T-helper 1 cell treated with Interleukin-12 subunit alpha and Interleukin-12 subunit beta and Interleukin-4 antibody, amounts not matched to agents 30 ng/mL and 1 ng/mL, for 36 hours (primary cell): Measurements from ENCODE around the gene BTK. TPM values are rescaled to one million over a fixed set of nuclear protein-coding genes. Genes with fewer than 3 reads are reported as not detected.

Experiments
- intact Hi-C: fragments of 100-400 bp; cut with micrococcal nuclease; formaldehyde crosslinking; loops from one replicate; pipeline ENCODE4 v1.15.1; 2024
- total RNA-seq: library from RNA; stranded (reverse); gene quantifications from 2 replicates; pipeline ENCODE4 v1.2.3, GENCODE V29; 2022

BTK gene
- total RNA-seq = not detected in 2 replicates

DNA sequence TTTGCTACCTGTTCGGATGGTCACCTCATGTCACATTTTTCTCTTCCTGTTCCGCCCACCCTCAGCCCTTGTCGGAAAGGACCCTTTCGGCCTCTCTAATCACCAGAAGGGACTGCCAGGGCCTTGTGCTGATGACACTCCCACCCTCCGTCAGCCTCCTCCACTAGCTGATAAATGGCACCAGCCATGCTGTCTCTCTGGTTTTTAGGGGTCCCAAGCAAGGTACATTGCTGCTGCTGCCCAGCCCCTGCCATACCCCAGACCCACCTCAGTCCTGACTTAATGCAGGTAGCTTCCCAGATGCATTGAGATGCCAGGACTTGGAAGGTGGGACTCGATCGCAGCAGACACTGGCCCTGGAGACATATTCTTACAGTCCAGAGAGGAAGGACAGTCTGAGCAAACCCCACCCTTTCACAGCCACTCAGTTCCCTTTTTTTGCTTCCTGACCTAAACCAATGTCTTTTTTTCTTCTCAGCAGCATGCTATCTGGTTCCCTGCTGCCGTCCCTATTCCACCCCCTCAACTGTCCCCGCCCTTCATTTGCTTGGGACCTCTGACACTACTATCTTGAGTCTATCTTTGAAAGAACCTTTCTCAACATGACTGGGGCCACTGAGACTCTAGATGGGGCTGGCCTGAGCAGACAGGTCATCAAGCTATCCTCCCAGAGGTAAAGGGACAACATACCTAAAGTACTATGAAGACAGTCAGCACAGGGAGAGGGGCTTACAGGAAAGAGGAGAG, at the start of gene BTK:
TSS of gene BTK (minus strand) at position 397 of the 747 bp plus-strand sequence. CDS start 10,907 bp downstream, outside the sequence.
- intact Hi-C loops = no loop called here

DNA sequence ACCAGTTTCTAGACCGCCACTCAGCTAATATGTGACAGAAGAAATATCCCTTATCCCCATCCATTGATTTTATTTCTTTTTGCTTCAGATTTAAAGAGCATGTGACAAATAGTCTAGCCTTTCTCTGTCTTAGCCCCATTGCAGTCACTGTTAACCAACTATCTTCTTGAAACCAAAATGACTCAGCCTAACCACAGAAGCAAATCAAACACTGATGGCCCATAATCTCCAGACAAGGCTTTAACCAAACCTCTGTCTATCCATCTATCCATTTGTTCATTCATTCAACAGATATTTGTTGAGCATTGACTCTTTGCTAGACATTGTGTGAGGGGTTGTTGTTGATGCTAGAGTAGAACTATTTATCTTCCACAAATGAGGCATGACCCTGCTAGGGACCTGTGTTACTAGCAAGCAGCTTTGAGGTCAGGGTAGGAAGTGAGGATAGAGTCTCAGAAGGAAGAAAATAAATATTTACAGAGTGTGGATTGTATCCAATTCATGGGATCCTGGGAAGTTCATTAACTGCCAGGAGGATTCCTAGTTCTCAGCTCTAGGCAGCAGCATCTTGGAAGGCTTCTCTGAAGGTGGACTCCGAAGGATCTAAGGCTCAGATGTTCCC, 44.6 kb upstream of the BTK start:
- intact Hi-C loops = loop anchor here (1.0 kb wide), 1 partner anchor 22 kb away; the partner anchor contains the start of gene HNRNPH2

DNA sequence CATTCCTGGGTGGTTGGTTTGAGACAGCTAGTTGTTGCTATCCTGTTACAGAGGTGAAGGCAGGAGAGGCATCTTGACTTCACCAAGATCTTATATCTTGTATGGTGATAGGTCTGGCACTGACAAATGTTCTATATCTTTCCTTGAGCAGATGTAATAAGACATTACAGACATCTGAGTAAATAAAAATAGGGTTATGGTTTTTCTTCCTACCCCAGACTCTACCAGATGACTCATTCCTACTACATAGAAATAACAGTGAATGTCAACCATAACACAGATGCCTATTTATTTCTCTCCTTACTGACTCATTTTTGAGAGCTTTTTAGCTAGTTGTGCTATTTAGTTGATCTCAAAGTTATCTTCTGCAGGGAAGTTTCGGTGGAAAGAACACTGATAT, 43.9 kb upstream of the BTK start:
- intact Hi-C loops = loop anchor here (1.0 kb wide), 1 partner anchor 22 kb away; the partner anchor contains the start of gene HNRNPH2

DNA sequence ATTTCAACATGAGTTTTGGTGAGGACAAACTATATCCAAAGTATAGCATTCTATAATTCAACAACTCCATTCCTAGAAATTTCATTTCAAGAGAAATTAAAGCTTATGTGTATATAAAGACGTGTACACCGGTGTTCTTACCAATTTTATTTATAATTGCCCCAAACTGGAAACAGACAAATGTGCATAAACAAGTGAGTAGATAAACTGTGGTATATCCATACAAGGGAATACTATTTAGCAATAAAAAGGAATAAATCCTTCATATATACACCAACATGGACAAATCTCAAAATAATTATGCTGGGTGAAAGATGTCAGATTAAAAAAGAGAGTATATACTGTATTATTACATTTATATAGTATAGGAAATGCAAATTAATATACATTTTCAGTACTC, 42.0 kb upstream of the BTK start:
- intact Hi-C loops = no loop called here

DNA sequence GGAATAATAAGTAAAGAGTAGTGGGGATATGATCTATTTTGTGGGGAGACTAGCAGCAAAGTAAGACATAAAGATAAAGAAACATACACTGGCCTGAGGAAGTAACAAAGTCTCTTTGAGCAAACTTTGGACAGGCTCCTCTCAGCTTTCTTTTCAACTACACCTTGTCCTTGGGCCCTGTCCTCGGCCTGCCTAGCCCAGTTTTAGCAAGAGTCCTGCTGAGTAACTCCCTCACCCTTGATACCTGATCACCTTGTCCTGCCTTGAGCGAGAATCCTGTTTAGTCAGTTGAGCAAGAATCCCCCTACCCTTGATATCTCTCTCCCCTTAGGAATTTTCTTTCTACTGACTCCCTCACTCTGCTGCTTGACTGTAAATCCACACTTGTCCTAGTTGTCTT, 33.5 kb upstream of the BTK start:
- intact Hi-C loops = loop anchor here (5.0 to 10.0 kb wide), 3 partner anchors 178 to 1075 kb away; no protein-coding TSS in a partner anchor

DNA sequence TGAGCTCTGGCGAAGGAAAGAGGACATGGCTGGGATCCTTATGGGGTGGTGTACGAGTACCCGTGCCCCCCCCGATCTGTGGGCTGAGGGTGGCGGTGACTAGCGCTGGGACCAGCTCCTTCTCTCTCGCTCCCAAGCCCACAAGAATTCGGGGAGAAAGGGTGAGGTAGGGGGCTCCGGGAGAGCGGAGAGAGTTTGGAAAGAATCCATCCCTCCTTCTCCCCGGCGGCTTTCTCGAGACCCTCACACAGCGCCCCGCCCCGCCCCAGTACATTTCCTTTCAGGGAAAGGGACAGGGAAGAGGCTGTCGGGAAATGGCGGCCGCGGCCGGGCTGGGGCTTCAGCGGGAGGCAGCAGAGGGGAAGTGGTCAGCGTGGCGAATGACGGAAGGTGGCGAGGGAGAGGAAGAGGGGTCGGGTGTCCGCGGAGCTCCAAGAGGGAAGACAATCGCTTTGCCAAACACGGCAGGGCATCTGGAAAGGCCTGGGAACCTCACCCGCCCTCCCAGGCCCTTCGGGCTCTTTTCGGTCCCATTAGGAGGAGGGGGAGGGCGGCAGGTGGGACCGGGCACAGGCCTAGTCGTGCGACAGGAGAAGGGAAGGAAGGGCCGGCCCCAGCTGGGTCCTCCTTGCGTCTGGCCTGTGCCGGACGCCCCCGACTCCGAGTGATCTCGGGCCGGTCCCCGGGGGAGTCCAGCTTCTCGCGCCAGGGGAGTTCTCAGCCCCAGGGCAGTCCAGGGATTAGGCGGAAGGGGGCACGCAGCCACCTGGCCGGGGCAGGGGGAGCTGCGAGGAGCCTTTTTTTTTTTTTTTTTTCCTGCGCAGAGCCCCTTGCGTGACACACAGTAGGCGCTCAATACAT, 32.2 kb upstream of the BTK start:
- intact Hi-C loops = loop anchor here (1.0 to 10.0 kb wide), 4 partner anchors 10 to 1077 kb away; partner anchors contain the start of gene HNRNPH2

DNA sequence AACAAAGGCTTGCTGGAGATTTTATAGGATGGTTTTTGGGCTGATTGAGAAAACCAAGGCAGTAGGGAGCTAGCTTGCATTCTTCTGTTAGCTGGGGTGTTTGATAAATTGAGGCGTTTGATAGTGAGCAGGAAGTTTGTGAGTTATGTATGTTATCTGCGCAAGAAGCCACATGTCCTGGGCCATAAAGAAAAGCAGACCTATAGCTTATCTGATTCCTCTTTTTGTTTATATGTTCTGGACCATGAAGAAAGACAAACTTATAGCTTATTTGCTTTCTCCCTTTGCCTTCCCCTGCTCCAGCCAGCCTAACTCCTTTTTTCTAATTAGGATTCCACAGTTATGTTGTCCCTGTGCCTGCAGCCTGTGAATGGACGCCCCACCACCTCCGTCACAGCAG, 31.2 kb upstream of the BTK start:
- intact Hi-C loops = loop anchor here (1.0 to 10.0 kb wide), 4 partner anchors 9 to 1078 kb away; partner anchors contain the start of gene HNRNPH2

DNA sequence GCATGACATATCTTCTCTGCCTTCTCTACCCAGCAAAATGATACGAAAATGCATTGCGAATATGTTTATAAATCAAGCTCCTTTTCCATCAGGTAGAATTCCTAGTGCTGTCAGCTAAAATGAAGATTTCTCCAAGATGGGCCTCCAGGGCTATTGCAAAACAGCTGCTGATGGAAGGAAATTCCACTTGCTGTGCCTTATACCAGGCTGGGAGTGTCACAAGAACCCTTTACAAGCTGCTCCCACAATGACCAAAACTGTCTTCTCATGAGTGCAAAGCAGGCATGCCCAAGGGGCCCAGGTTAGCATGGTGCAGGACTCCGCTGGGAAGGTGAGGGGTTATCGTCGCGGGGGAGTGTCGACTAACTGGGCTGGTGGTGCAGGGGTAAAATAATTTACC, 30.7 kb upstream of the BTK start:
- intact Hi-C loops = loop anchor here (1.0 to 10.0 kb wide), 4 partner anchors 8 to 1078 kb away; partner anchors contain the start of gene HNRNPH2

DNA sequence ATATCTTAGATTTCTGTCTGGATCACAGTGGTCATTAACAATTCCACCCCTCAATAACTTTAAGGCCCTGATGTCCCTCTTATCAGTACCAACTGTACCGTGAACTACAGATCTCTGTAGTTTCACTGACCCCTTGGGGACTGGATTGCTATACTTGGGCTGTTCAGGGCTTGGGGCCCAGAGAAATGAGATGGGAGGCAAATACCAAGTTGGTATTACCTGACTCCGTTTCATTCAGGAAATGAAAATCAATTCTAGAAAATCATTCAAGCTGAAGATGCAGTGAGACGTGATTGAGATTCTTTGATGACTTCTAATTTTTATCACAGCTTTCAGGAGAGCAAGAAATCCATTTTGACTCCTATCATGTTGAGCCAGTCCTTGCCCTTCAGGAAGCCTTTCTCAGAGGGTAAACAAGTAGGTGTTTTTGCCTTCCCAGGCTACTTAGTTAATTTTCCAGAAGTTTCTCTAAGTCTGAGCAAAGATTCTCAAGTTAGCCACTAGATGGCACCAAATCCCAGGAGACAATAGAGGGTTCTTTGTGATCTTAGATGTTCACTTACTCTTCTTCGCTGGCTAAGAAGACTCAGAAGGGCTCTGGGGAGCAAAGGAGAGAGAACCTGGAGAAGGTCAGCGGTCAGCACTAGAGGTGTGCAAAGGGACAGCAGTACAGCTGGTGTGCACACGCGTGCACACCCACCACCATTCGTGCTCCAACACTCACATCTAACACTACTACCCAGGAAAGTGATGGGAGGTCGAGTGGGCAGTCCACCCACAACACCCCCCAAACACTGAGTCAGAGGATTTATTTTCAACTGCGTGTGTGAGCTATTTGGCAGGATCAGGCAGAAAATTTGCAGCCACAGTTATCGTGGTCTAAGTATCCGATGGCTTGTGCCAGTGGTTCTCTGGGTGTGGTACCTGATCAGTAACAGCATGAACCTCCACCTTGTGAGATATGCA, 29.5 kb upstream of the BTK start:
- intact Hi-C loops = loop anchor here (1.0 to 10.0 kb wide), 6 partner anchors 182 to 1079 kb away; no protein-coding TSS in a partner anchor

DNA sequence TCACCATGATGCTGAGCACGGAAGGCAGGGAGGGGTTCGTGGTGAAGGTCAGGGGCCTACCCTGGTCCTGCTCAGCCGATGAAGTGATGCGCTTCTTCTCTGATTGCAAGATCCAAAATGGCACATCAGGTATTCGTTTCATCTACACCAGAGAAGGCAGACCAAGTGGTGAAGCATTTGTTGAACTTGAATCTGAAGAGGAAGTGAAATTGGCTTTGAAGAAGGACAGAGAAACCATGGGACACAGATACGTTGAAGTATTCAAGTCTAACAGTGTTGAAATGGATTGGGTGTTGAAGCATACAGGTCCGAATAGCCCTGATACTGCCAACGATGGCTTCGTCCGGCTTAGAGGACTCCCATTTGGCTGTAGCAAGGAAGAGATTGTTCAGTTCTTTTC, 26.0 kb upstream of the BTK start:
- intact Hi-C loops = loop anchor here (10.0 kb wide), 1 partner anchor 1083 kb away; no protein-coding TSS in a partner anchor

DNA sequence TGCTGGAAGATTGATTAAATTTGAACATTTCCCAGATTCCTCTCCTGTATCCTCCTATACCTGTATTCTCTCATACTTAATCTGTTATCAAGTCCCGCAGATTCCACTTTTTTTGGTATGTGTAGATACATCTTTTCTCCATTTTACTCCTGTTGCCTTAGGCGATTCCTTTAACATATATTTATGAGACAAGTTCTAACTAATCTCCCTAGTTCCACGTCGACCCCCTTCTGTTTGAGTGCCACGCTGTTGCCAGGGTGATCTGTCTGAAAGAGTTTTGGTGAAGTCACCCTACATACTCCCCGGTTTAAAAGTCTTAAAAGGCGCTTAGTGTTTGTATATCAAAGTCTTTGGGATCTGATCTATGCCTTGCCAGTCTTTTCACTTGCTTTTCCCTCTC, 24.5 kb upstream of the BTK start:
- intact Hi-C loops = loop anchor here (10.0 kb wide), 1 partner anchor 1084 kb away; no protein-coding TSS in a partner anchor

DNA sequence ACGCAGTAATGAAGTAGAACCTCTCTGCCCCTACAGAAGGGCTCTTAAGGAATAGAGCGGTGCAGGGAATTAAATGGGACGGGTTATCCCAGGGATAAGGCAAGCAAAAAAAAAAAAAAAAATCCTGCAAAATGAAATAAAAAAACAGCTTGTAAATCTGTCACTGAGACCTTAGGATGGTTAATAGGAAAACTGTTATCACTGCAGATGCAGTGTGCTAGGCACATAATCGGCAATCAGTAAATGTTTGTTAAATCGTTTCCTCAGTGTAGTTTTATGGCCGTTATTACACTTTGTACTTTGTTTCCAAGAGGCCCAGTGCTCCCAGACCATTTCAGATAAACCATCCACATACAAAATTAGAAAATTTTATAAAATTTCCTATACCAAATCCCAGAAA, 23.1 kb upstream of the BTK start:
- intact Hi-C loops = loop anchor here (5.0 to 10.0 kb wide), 5 partner anchors 312 to 1806 kb away; partner anchors contain the start of genes BEX4, BEX5, CENPI and TRMT2B

DNA sequence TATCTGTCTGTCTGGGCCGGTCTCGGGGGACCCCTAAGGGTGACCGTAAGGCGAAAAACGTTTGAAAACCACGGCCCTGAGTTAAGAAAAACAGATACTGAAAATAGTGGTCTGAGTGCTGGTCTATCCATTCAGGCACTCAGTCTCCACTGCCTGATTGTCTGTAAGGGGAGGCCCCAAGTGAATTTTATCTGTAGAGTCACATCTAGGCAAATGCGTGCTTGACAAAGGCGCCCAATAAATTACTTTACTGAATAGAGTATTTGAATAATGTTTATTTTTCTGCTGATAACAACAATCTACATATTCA, 22.5 kb upstream of the BTK start:
- intact Hi-C loops = loop anchor here (1.0 to 10.0 kb wide), 12 partner anchors 9 to 1806 kb away; partner anchors contain the start of genes ARMCX5, BEX4, BEX5 and CENPI

DNA sequence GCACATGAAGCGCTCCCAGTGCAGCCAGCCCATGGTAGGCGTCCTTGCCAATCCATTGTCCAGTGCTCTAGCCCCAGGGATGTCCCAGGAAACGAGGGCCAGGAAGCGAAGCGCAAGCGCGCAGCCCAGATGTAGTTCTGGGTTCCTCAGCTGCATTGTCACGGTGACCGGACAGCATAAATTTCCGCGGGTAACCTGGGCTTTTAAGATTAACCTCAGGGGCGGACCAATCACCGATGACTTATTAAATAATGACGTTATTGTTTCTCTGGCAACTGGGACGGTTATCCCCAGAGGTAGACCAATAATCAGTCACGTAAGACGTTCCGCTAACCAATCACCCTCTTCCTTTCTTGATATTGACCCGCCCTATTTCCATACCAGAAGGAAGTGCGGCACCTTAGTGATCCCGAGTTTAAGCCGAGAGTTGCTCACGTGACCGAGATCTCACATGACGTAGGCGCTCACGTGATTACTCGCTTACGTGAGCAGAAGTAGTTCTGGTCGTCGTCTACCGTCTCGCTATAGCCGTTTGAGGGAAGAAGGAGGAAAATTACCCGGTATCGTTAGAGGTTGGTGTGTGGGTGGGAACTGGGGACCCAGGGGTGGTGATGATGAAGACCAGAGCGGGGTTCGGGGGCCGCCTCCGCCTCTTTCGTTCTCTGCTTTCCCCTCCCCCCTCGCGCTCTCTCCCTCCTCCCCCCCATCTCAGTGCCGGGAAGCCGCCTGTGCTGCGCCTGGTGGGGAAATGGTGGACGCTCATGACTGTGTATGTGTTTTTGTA, 21.9 kb upstream of the BTK start, which contains the start of the genes GLA and HNRNPH2:
TSS of gene GLA (minus strand) at position 178 of the 784 bp plus-strand sequence. CDS start at position 156, 22 bp downstream.
TSS of gene HNRNPH2 (plus strand) at position 475 of the 784 bp plus-strand sequence. CDS start 3,767 bp downstream, outside the sequence.
- intact Hi-C loops = loop anchor here (1.0 to 10.0 kb wide), 12 partner anchors 9 to 1807 kb away; partner anchors contain the start of genes ARMCX5, BEX4, BEX5 and CENPI

DNA sequence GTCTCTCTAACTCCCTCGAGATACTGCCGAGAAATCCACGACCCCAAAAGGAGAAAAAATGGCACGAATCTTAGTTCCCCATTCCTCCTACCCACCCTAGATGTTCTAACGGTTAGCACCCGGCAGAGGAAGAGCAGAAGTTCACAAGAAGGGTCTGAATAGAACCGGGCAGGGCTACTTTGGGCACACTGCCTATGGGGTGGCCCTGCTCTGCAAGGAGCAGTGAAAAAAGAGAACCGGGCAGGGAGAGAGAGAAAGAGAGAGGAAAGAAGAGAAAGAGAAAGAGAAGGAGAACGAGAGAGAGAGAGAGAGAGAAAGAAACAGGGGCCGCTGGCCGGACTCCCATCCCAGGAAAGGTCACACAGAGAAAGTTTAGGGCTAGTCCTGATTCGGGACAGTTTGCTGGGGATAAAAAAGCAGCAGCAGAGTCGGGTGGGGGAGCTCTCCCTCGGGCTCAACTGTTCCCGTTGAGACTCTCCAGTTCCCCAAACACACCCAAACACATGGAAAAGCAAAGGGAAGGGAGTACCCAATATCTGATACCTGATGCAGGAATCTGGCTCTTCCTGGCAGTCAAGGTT, 21.3 kb upstream of the BTK start:
- intact Hi-C loops = loop anchor here (5.0 to 10.0 kb wide), 5 partner anchors 310 to 1808 kb away; partner anchors contain the start of genes BEX4, BEX5, CENPI and TRMT2B

DNA sequence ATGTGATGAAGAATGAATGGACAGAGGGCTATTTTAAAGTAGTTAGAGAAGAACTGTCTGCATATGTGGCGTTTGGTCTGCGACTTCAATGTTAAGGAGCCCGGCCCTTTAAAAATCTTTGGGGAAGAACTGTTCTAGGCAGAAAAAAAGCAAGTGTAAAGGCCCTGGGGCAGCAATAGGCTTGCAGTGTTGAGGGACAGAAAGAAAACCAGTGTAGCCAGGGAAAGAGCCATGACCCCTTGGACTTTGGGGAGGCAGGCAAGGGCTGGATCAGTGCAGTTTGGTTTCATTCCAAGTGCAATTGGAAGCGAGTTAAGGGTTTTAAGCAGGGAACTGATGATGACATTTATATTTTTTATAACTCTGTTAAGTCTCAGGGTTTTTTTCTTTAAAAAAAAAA, 13.8 kb upstream of the BTK start:
- intact Hi-C loops = loop anchor here (10.0 kb wide), 2 partner anchors 475 to 1815 kb away; partner anchors contain the start of genes BEX4 and XKRX

DNA sequence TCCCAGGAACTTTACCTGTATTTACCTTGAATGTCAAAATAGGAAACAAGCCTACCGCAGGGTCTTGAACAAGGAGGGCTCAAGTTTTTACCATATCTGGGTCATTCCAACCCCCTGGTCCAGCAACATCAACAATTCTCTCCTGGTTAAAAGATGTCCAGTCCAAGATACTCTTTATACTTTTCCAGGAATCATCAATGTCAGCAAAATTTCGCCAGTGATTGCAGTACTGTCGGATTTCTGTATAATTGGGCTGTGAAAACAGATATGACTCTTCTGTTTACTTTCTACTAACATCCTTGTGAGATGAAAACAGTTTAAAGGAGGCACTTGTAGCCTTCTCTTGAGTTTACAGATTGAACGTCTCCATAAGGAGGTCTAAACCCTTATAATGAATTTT, 12.7 kb upstream of the BTK start:
- intact Hi-C loops = loop anchor here (10.0 kb wide), 1 partner anchor 474 kb away; the partner anchor contains the start of gene XKRX

DNA sequence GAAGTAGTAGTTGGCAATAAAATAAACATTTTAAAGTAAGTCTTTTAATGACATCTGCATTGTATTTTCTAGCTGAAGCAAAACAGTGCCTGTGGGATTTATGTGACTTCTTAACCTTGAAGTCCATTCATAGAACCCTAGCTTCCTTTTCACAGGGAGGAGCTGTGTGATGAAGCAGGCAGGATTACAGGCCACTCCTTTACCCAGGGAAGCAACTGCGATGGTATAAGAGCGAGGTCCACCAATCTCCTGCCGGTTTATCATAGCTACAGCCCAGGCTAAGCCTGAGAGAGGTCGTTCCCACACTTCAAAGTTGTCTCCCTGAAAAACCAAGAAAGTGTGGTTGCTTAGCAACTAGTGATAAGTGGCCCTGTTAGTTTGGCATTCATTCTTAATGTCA, 11.8 kb upstream of the BTK start:
- intact Hi-C loops = loop anchor here (10.0 kb wide), 1 partner anchor 473 kb away; the partner anchor contains the start of gene XKRX
